ENCODE data around the gene RBM12. TPM values are rescaled to one million over a fixed set of nuclear protein-coding genes. Genes with fewer than 3 reads are reported as not detected.
A peak's percentile ranks its signal among the peaks of the same experiment; 100 is the strongest.

The RBM12 gene
- total RNA-seq, 2 experiments from 2014 or later = 66.3 to 152 TPM

GRCh38 chr20:35621560-35621946 lies 43.1 kb downstream of the RBM12 start:
- peaks cover 20% of the 10 kb centered on the region for H3K4me1 ChIP-seq (ENCODE audit: insufficient read depth, low read length, poor library complexity, severe bottlenecking)
- intact Hi-C loops (cut with micrococcal nuclease; ENCODE audit: unreplicated experiment) = loop anchor here (5.0 kb wide), 1 partner anchor 261 kb away; no protein-coding TSS in a partner anchor
- no peak overlapping the region for H3K4me2 ChIP-seq (ENCODE audit: low read length)
- CTCF ChIA-PET (ENCODE audit: unreplicated experiment) = no interaction called here
- peaks cover 15% of the 10 kb centered on the region; the same call in 1 of the 2 replicates for H3K79me2 ChIP-seq (ENCODE audit: insufficient read depth, low read depth, low read length)
- no peak overlapping the region for H3K4me3 ChIP-seq (ENCODE audit: low read depth, low read length, poor library complexity, severe bottlenecking)
- peaks cover 47% of the 10 kb centered on the region for H3K36me3 ChIP-seq (ENCODE audit: insufficient read depth, low read length)
- H3K9me3 ChIP-seq (ENCODE audit: low read length) = no peaks in the 10 kb centered on the region
- no peaks in the 10 kb centered on the region for H4K20me1 ChIP-seq (ENCODE audit: insufficient read depth, low read length)
- TF ChIP-seq EZH2phosphoT487 (IDR thresholded peaks at IDR 0.05; ENCODE audit: borderline replicate concordance, low read depth, low read length) (no peak), CTCF (conservative IDR thresholded peaks at IDR 0.05; ENCODE audit: low read length) (0 out of 2 replicates have a peak, but pooled peaks have one; percentile 12)
- BruUV-seq (replicated peaks) = TSS peak; percentile 21
- POLR2A ChIA-PET = no interaction called here
- no peak for DNase-seq (ENCODE audit: low spot score)
- no peak overlapping the region for H3K27ac ChIP-seq (ENCODE audit: low read depth, low read length, poor library complexity, severe bottlenecking)
- no peak overlapping the region for H2AFZ ChIP-seq (ENCODE audit: low read length)
- H3K9me2 ChIP-seq (ENCODE audit: insufficient read depth, low read length) = no peaks in the 10 kb centered on the region

GRCh38 chr20:35620818-35621559 lies 43.7 kb downstream of the RBM12 start:
- intact Hi-C loops (cut with micrococcal nuclease; ENCODE audit: unreplicated experiment) = loop anchor here (5.0 kb wide), 1 partner anchor 261 kb away; no protein-coding TSS in a partner anchor
- Histone ChIP-seq H3K9me2 (ENCODE audit: insufficient read depth, low read length) (no peaks in the 10 kb centered on the region), H3K4me1 (ENCODE audit: insufficient read depth, low read length, poor library complexity, severe bottlenecking) (peaks cover 21% of the 10 kb centered on the region), H3K4me2 (ENCODE audit: low read length) (peak overlapping the region; percentile 15; the same call in 1 of the 2 replicates), H3K36me3 (ENCODE audit: insufficient read depth, low read length) (peaks cover 42% of the 10 kb centered on the region), H2AFZ (ENCODE audit: low read length) (no peak overlapping the region), H4K20me1 (ENCODE audit: insufficient read depth, low read length) (no peaks in the 10 kb centered on the region), H3K4me3 (ENCODE audit: low read depth, low read length, poor library complexity, severe bottlenecking) (no peak overlapping the region), H3K79me2 (ENCODE audit: insufficient read depth, low read depth, low read length) (peaks cover 15% of the 10 kb centered on the region; the same call in 1 of the 2 replicates), H3K9me3 (ENCODE audit: low read length) (no peaks in the 10 kb centered on the region), H3K27ac (ENCODE audit: low read depth, low read length, poor library complexity, severe bottlenecking) (no peak overlapping the region)
- ChIA-PET CTCF (ENCODE audit: unreplicated experiment) (no interaction called here), POLR2A (interaction anchor here (0.6 to 1.9 kb wide), 2 partner anchors 28 to 43 kb away, joined by 4 read pairs; no protein-coding TSS in a partner anchor)
- BruUV-seq (replicated peaks) = no TSS peak
- DNase-seq (ENCODE audit: low spot score) = no peak
- TF ChIP-seq CTCF (conservative IDR thresholded peaks at IDR 0.05; ENCODE audit: low read length) = no peak
- no peak for TF ChIP-seq EZH2phosphoT487 (IDR thresholded peaks at IDR 0.05; ENCODE audit: borderline replicate concordance, low read depth, low read length)

All from OCI-LY7 (cell line).